Mesenchymal stem cell (in vitro differentiated cells and primary cell): Measurements from ENCODE around the gene SDSL.

Source experiments
- DNase-seq: peaks from one replicate; pipeline ENCODE4 v3.0.0-alpha.2; 2013
- H2AFZ ChIP-seq: one replicate; pipeline ENCODE4 v1.6.1; 2013; ENCODE audit warnings: low read depth, mild to moderate bottlenecking, control low read depth, inconsistent platforms, low read length, moderate library complexity
- H2AK5ac ChIP-seq: 2 replicates; pipeline ENCODE4 v1.6.1; 2013; ENCODE audit warnings: low read length, moderate library complexity, mild to moderate bottlenecking, inconsistent platforms; ENCODE audit not compliant: severe bottlenecking
- H2BK120ac ChIP-seq: one replicate; pipeline ENCODE4 v1.6.1; 2013; ENCODE audit warnings: low read depth, mild to moderate bottlenecking, inconsistent platforms, low read length, moderate library complexity
- H2BK12ac ChIP-seq, 2 experiments: one replicate each; pipeline ENCODE4 v1.6.1; 2013; ENCODE audit warnings: inconsistent platforms in 2 of 2, low read length in 2 of 2, mild to moderate bottlenecking in 2 of 2, moderate library complexity in 2 of 2, control low read depth in 1 of 2
- H2BK15ac ChIP-seq: one replicate; pipeline ENCODE4 v1.6.1; 2013; ENCODE audit warnings: mild to moderate bottlenecking, low read depth, inconsistent platforms; ENCODE audit not compliant: poor library complexity, severe bottlenecking
- H2BK5ac ChIP-seq: 2 replicates; pipeline ENCODE4 v1.6.1; 2013; ENCODE audit warnings: low read depth, mild to moderate bottlenecking, low read length, control low read depth, inconsistent platforms; ENCODE audit not compliant: poor library complexity, severe bottlenecking
- H3K14ac ChIP-seq, 2 experiments: one replicate each; pipeline ENCODE4 v1.6.1; 2013; ENCODE audit warnings: inconsistent platforms in 2 of 2, low read length in 2 of 2, control low read depth in 1 of 2, mild to moderate bottlenecking in 1 of 2, moderate library complexity in 1 of 2
- H3K18ac ChIP-seq, 2 experiments: one replicate each; pipeline ENCODE4 v1.6.1; 2013; ENCODE audit warnings: inconsistent platforms in 2 of 2, low read length in 2 of 2, control low read depth in 1 of 2, low read depth in 1 of 2, mild to moderate bottlenecking in 1 of 2
- H3K23ac ChIP-seq, 2 experiments: one replicate each; pipeline ENCODE4 v1.6.1; 2013; ENCODE audit warnings: inconsistent platforms in 2 of 2, low read length in 2 of 2, mild to moderate bottlenecking in 2 of 2, moderate library complexity in 2 of 2, control low read depth in 1 of 2
- H3K27ac ChIP-seq: 2 replicates; pipeline ENCODE4 v1.5.1; 2013; ENCODE audit warnings: mild to moderate bottlenecking, moderate library complexity, low read length, control low read depth, inconsistent platforms; ENCODE audit not compliant: poor library complexity, severe bottlenecking
- H3K27me3 ChIP-seq, 2 experiments: 2 replicates each; pipeline versions ENCODE4 v1.6.1 to v1.7.0; 2013; ENCODE audit warnings: low read length in 2 of 2, mild to moderate bottlenecking in 2 of 2, moderate library complexity in 2 of 2, control low read depth in 1 of 2, inconsistent platforms in 1 of 2; ENCODE audit not compliant: control insufficient read depth in 1 of 2, insufficient read depth in 1 of 2
- H3K36me3 ChIP-seq, 2 experiments: 2 replicates each; pipeline versions ENCODE4 v1.6.1 to v1.7.0; 2013; ENCODE audit warnings: low read length in 2 of 2, control low read depth in 1 of 2, inconsistent platforms in 1 of 2, low read depth in 1 of 2, mild to moderate bottlenecking in 1 of 2; ENCODE audit not compliant: insufficient read depth in 2 of 2, control insufficient read depth in 1 of 2
- H3K4ac ChIP-seq, 2 experiments: one replicate each; pipeline ENCODE4 v1.6.1; 2013; ENCODE audit warnings: inconsistent platforms in 2 of 2, low read length in 2 of 2, mild to moderate bottlenecking in 2 of 2, moderate library complexity in 2 of 2, control low read depth in 1 of 2, low read depth in 1 of 2
- H3K4me1 ChIP-seq: 2 replicates; pipeline ENCODE4 v1.6.1; 2013; ENCODE audit warnings: low read depth, low read length, control low read depth; ENCODE audit not compliant: control insufficient read depth, insufficient read depth
- H3K4me2 ChIP-seq: 2 replicates; pipeline ENCODE4 v1.6.1; 2013; ENCODE audit warnings: low read length, mild to moderate bottlenecking, inconsistent platforms; ENCODE audit not compliant: poor library complexity, severe bottlenecking
- H3K4me3 ChIP-seq, 2 experiments: 2 replicates each; pipeline versions ENCODE4 v1.5.1 to v1.7.0; 2013; ENCODE audit warnings: low read length in 2 of 2, mild to moderate bottlenecking in 2 of 2, control low read depth in 1 of 2, low read depth in 1 of 2; ENCODE audit not compliant: insufficient read depth in 1 of 2
- H3K79me1 ChIP-seq: replicated peaks from 2 replicates; pipeline ENCODE4 v1.6.1; 2013; ENCODE audit warnings: mild to moderate bottlenecking, control low read depth, low read length, inconsistent platforms; ENCODE audit not compliant: poor library complexity, severe bottlenecking
- H3K9ac ChIP-seq: 2 replicates; pipeline ENCODE4 v1.7.0; 2013; ENCODE audit warnings: mild to moderate bottlenecking, low read length, moderate library complexity
- H3K9me3 ChIP-seq: 2 replicates; pipeline ENCODE4 v1.7.0; 2013; ENCODE audit warnings: mild to moderate bottlenecking, low read length; ENCODE audit not compliant: control insufficient read depth
- H4K8ac ChIP-seq: one replicate; pipeline ENCODE4 v1.6.1; 2013; ENCODE audit warnings: inconsistent platforms, mild to moderate bottlenecking, low read length, moderate library complexity
- H4K91ac ChIP-seq: one replicate; pipeline ENCODE4 v1.6.1; 2013; ENCODE audit warnings: mild to moderate bottlenecking, low read length, inconsistent platforms
- WGBS: methylation state at CpG from one replicate; pipeline ENCODE4 v1.1.7; 2013; ENCODE audit warnings: mixed read lengths; 5-methylcytosine and 5-hydroxymethylcytosine counted together

SDSL gene

GRCh38 chr12:113457710-113458109, 35.5 kb downstream of the SDSL start:
- Histone ChIP-seq H4K8ac (no peak overlapping the region), H3K4me1 (peaks cover 2% of the 10 kb centered on the region), H3K14ac (no peak overlapping the region), H3K9me3 (no peaks in the 10 kb centered on the region), H3K9ac (no peak overlapping the region), H3K4me2 (no peak overlapping the region), H2AFZ (no peak overlapping the region), H4K91ac (no peak overlapping the region), H3K23ac (no peak overlapping the region), H3K79me1 (no peaks in the 10 kb centered on the region), H3K4me3 (no peak overlapping the region), H2BK15ac (no peak overlapping the region), H2BK12ac (no peak overlapping the region), H3K18ac (no peak overlapping the region), H3K27ac (no peak overlapping the region), H3K36me3 (no peaks in the 10 kb centered on the region), H2AK5ac (no peak overlapping the region), H2BK5ac (no peak overlapping the region), H3K4ac (no peak overlapping the region), H2BK120ac (no peak overlapping the region), H3K27me3 (peaks cover 53 to 66% of the 10 kb centered on the region in 2 experiments)
- WGBS: 76% methylated on average over 4 of the region's 4 CpGs
- no peak for DNase-seq

GRCh38 chr12:113459981-113460380, 37.8 kb downstream of the SDSL start:
- no peaks in the 10 kb centered on the region for H3K79me1 ChIP-seq

GRCh38 chr12:113461666-113462065, 39.5 kb downstream of the SDSL start:
- 7% methylated on average over 3 of the region's 5 CpGs for WGBS

More at GRCh38 chr12:113459981-113460380, 37.8 kb downstream of the SDSL start:
- no peak overlapping the region for H3K4ac ChIP-seq
- H2AFZ ChIP-seq: no peak overlapping the region
- H2AK5ac ChIP-seq: no peak overlapping the region
- H2BK5ac ChIP-seq: no peak overlapping the region
- H3K27me3 ChIP-seq: peaks cover 71 to 74% of the 10 kb centered on the region in 2 experiments
- no peak overlapping the region for H3K9ac ChIP-seq
- no peak overlapping the region for H2BK15ac ChIP-seq
- no peak overlapping the region for H2BK12ac ChIP-seq
- H3K27ac ChIP-seq: no peak overlapping the region
- H4K8ac ChIP-seq: no peak overlapping the region
- WGBS: 28% methylated on average over 2 of the region's 4 CpGs
- no peak overlapping the region for H2BK120ac ChIP-seq
- no peak overlapping the region for H3K18ac ChIP-seq
- H3K4me2 ChIP-seq: no peak overlapping the region
- H3K23ac ChIP-seq: no peak overlapping the region
- no peak for DNase-seq
- H3K4me1 ChIP-seq: peaks cover 21% of the 10 kb centered on the region
- no peaks in the 10 kb centered on the region for H3K9me3 ChIP-seq
- H4K91ac ChIP-seq: no peak overlapping the region
- H3K36me3 ChIP-seq: no peaks in the 10 kb centered on the region
- no peak overlapping the region for H3K14ac ChIP-seq
- H3K4me3 ChIP-seq: no peak overlapping the region

GRCh38 chr12:113462117-113462774, 40.1 kb downstream of the SDSL start:
- Histone ChIP-seq H3K9me3 (no peaks in the 10 kb centered on the region), H2AFZ (no peak overlapping the region), H3K9ac (no peak overlapping the region), H2AK5ac (no peak overlapping the region), H2BK120ac (no peak overlapping the region), H4K8ac (no peak overlapping the region), H3K4me2 (peak overlapping the region; percentile 9), H2BK5ac (no peak overlapping the region), H3K18ac (no peak overlapping the region), H3K4me1 (peaks cover 34% of the 10 kb centered on the region), H3K27me3 (peaks cover 80 to 84% of the 10 kb centered on the region in 2 experiments), H3K14ac (no peak overlapping the region), H2BK12ac (no peak overlapping the region), H3K27ac (no peak overlapping the region), H2BK15ac (no peak overlapping the region), H3K4me3 (peak overlapping the region in 1 of 2 experiments; percentile 38), H3K4ac (no peak overlapping the region), H3K79me1 (no peaks in the 10 kb centered on the region), H3K23ac (no peak overlapping the region), H3K36me3 (no peaks in the 10 kb centered on the region), H4K91ac (no peak overlapping the region)
- peak; percentile 75 for DNase-seq
- 14% methylated on average over 22 of the region's 25 CpGs for WGBS

More at GRCh38 chr12:113461666-113462065, 39.5 kb downstream of the SDSL start:
- no peak overlapping the region for H3K18ac ChIP-seq
- no peak overlapping the region for H3K4me3 ChIP-seq
- no peak overlapping the region for H2BK12ac ChIP-seq
- no peak overlapping the region for H3K14ac ChIP-seq
- H3K23ac ChIP-seq: no peak overlapping the region
- H4K8ac ChIP-seq: no peak overlapping the region
- no peak overlapping the region for H2BK5ac ChIP-seq
- H3K4me2 ChIP-seq: no peak overlapping the region
- H3K27ac ChIP-seq: no peak overlapping the region
- no peak overlapping the region for H4K91ac ChIP-seq
- no peak overlapping the region for H2BK15ac ChIP-seq
- DNase-seq: peak; percentile 25
- H2AFZ ChIP-seq: no peak overlapping the region
- no peak overlapping the region for H3K4ac ChIP-seq
- no peaks in the 10 kb centered on the region for H3K79me1 ChIP-seq
- H2AK5ac ChIP-seq: no peak overlapping the region
- peaks cover 28% of the 10 kb centered on the region for H3K4me1 ChIP-seq
- peaks cover 80 to 84% of the 10 kb centered on the region in 2 experiments for H3K27me3 ChIP-seq
- no peaks in the 10 kb centered on the region for H3K9me3 ChIP-seq
- no peak overlapping the region for H2BK120ac ChIP-seq
- H3K9ac ChIP-seq: no peak overlapping the region
- H3K36me3 ChIP-seq: no peaks in the 10 kb centered on the region
